HCT116 (cell line): ENCODE measurements around the gene CAPN10.

ENCODE experiments used
- CTCF ChIP-seq, 3 experiments: fragments of 200-600 bp in 1 of 3; sonication (generic) in 1 of 3; IDR thresholded peaks in 2 of 3; conservative IDR thresholded peaks in 1 of 3; 2 replicates each; pipeline ENCODE4 v1.5.1; 2012 to 2017; ENCODE audit warnings: low read depth in 2 of 3, low read length in 2 of 3, antibody characterized with exemption in 1 of 3, borderline replicate concordance in 1 of 3, control low read depth in 1 of 3, mild to moderate bottlenecking in 1 of 3, mixed read lengths in 1 of 3, mixed run types in 1 of 3, moderate library complexity in 1 of 3; ENCODE audit not compliant: insufficient read depth in 1 of 3
- EZH2 ChIP-seq: fragments of 200-600 bp; sonication (generic); IDR thresholded peaks from 2 replicates; pipeline ENCODE4 v1.6.1; 2017; ENCODE audit warnings: antibody characterized with exemption, mixed run types
- EZH2phosphoT487 ChIP-seq: fragments of 200-600 bp; IDR thresholded peaks from 2 replicates; pipeline ENCODE4 v1.6.1; 2018; ENCODE audit warnings: antibody characterized with exemption, borderline replicate concordance
- POLR2A ChIP-seq: IDR thresholded peaks from 2 replicates; pipeline ENCODE4 v1.7.0; 2011; ENCODE audit warnings: borderline replicate concordance; ENCODE audit not compliant: insufficient read depth, insufficient read length; ENCODE audit errors: extremely low read depth
- POLR2AphosphoS5 ChIP-seq: IDR thresholded peaks from 2 replicates; pipeline ENCODE4 v1.6.1; 2011; ENCODE audit warnings: mild to moderate bottlenecking, low read depth, low read length, moderate library complexity
- REST ChIP-seq: IDR thresholded peaks from 2 replicates; pipeline ENCODE4 v1.6.1; 2012; ENCODE audit warnings: low read depth
- SIN3A ChIP-seq: IDR thresholded peaks from 2 replicates; pipeline ENCODE4 v1.6.1; 2012; ENCODE audit warnings: low read depth
- TCF7L2 ChIP-seq: IDR thresholded peaks from 2 replicates; pipeline ENCODE4 v1.7.0; 2011; ENCODE audit warnings: borderline replicate concordance, inconsistent platforms; ENCODE audit not compliant: insufficient read depth, insufficient read length; ENCODE audit errors: extremely low read depth
- YY1 ChIP-seq: IDR thresholded peaks from 2 replicates; pipeline ENCODE4 v1.6.1; 2011; ENCODE audit warnings: low read length, low read depth, moderate library complexity, mild to moderate bottlenecking; ENCODE audit not compliant: insufficient replicate concordance; ENCODE audit errors: extremely low read depth

- TF ChIP-seq CTCF (IDR thresholded peaks at IDR 0.05 in 2 of 3, conservative IDR thresholded peaks at IDR 0.05 in 1 of 3; ENCODE audit: borderline replicate concordance in 1 of 3, insufficient read depth in 1 of 3, low read depth in 2 of 3, low read length in 2 of 3) (no peak), EZH2phosphoT487 (no peak), REST (no peak), TCF7L2 (no peak), YY1 (no peak), SIN3A (no peak), EZH2 (no peak), POLR2AphosphoS5 (no peak), POLR2A (no peak)
These were observed 19.6 kb downstream of the CAPN10 start for GRCh38 chr2:240605867-240606743.
